ENCODE results near the gene CLDN9. TPM values are rescaled to one million over a fixed set of nuclear protein-coding genes. Genes with fewer than 3 reads are reported as not detected.

CLDN9 gene
- total and polyA plus RNA-seq, 2 donors = 0.19 to 0.98 TPM

- 97% methylated on average over 12 of the region's 12 CpGs for WGBS
- DNase-seq (ENCODE audit: low read depth in 6 of 9, low spot score in 9 of 9) = no peak
- H3K27me3 ChIP-seq (ENCODE audit: control insufficient read depth in 2 of 2, insufficient read depth in 1 of 2, low read length in 1 of 2) = peaks cover 10 to 58% of the 10 kb centered on the region in 2 donors
These were observed 11.4 kb upstream of the CLDN9 start for GRCh38 chr16:3001316-3001715.

GRCh38 chr16:3003582-3004270 is 9.0 kb upstream of the CLDN9 start:
- WGBS = 9% methylated on average over 58 of the region's 58 CpGs
- no peak overlapping the region for H3K27ac ChIP-seq (ENCODE audit: low read depth in 1 of 2, low read length in 1 of 2)
- peak; percentile 93 to 99 (median 97) for DNase-seq (ENCODE audit: low read depth in 6 of 9, low spot score in 9 of 9)
- peaks cover 0 to 4% of the 10 kb centered on the region in 2 donors for H3K9me3 ChIP-seq (ENCODE audit: control insufficient read depth in 2 of 2, insufficient read depth in 1 of 2, low read length in 1 of 2)
- peaks cover 10 to 61% of the 10 kb centered on the region in 2 donors for H3K27me3 ChIP-seq (ENCODE audit: control insufficient read depth in 2 of 2, insufficient read depth in 1 of 2, low read length in 1 of 2)
- no peaks in the 10 kb centered on the region for H3K36me3 ChIP-seq (ENCODE audit: control insufficient read depth in 2 of 2, insufficient read depth in 2 of 2, low read length in 1 of 2)
- H3K4me1 ChIP-seq (ENCODE audit: control insufficient read depth in 2 of 2, insufficient read depth in 2 of 2, low read length in 2 of 2) = peaks cover 23 to 39% of the 10 kb centered on the region in 2 donors
- peak overlapping the region in 1 of 2 donors; percentile 61 for H3K4me3 ChIP-seq (ENCODE audit: low read length in 2 of 2)

More at GRCh38 chr16:3001316-3001715, 11.4 kb upstream of the CLDN9 start:
- Histone ChIP-seq H3K4me3 (ENCODE audit: low read length in 2 of 2) (no peak overlapping the region), H3K36me3 (ENCODE audit: control insufficient read depth in 2 of 2, insufficient read depth in 2 of 2, low read length in 1 of 2) (no peaks in the 10 kb centered on the region), H3K9me3 (ENCODE audit: control insufficient read depth in 2 of 2, insufficient read depth in 1 of 2, low read length in 1 of 2) (no peaks in the 10 kb centered on the region), H3K27ac (ENCODE audit: low read depth in 1 of 2, low read length in 1 of 2) (no peak overlapping the region), H3K4me1 (ENCODE audit: control insufficient read depth in 2 of 2, insufficient read depth in 2 of 2, low read length in 2 of 2) (peaks cover 4 to 15% of the 10 kb centered on the region in 2 donors)

GRCh38 chr16:3004319-3004718 is 8.4 kb upstream of the CLDN9 start:
- Histone ChIP-seq H3K4me1 (ENCODE audit: control insufficient read depth in 2 of 2, insufficient read depth in 2 of 2, low read length in 2 of 2) (peaks cover 23 to 42% of the 10 kb centered on the region in 2 donors), H3K27ac (ENCODE audit: low read depth in 1 of 2, low read length in 1 of 2) (no peak overlapping the region), H3K36me3 (ENCODE audit: control insufficient read depth in 2 of 2, insufficient read depth in 2 of 2, low read length in 1 of 2) (no peaks in the 10 kb centered on the region), H3K9me3 (ENCODE audit: control insufficient read depth in 2 of 2, insufficient read depth in 1 of 2, low read length in 1 of 2) (peaks cover 0 to 4% of the 10 kb centered on the region in 2 donors), H3K27me3 (ENCODE audit: control insufficient read depth in 2 of 2, insufficient read depth in 1 of 2, low read length in 1 of 2) (peaks cover 7 to 62% of the 10 kb centered on the region in 2 donors), H3K4me3 (ENCODE audit: low read length in 2 of 2) (peak overlapping the region in 1 of 2 donors; percentile 61)
- DNase-seq (ENCODE audit: low read depth in 6 of 9, low spot score in 9 of 9) = no peak
- WGBS = under 1% methylated on average over 62 of the region's 67 CpGs

DNA sequence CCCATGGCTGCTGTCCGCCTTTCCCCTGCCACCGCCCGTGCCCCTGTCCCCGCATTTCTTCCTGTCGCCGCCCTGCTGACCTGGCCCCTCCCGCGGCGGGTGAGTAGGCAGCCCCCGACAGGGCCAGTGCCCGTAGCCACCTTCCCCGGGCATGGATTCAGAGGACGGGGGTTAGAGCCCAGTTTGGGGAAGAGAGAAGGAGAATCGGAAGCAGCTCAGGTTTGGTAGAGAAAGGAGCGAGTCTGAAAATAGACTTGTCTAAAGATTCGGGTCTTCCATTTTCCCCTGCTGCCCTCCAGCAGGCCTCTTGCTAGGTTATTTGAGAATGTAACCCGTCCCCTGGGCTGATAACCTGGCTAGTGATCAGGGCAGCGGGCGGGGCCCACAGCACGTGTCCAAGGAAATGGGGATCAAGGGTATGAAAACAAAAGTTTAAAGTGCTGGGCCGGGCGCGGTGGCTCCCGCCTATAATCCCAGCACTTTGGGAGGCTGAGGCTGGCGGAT is 7.9 kb upstream of the CLDN9 start:
- Histone ChIP-seq H3K4me1 (ENCODE audit: control insufficient read depth in 2 of 2, insufficient read depth in 2 of 2, low read length in 2 of 2) (peaks cover 23 to 42% of the 10 kb centered on the region in 2 donors), H3K4me3 (ENCODE audit: low read length in 2 of 2) (peak overlapping the region; percentile 24 to 61)
- no peak for DNase-seq (ENCODE audit: low read depth in 6 of 9, low spot score in 9 of 9)

GRCh38 chr16:3007059-3007956 is 5.4 kb upstream of the CLDN9 start:
- Histone ChIP-seq H3K9me3 (ENCODE audit: control insufficient read depth in 2 of 2, insufficient read depth in 1 of 2, low read length in 1 of 2) (peaks cover 0 to 14% of the 10 kb centered on the region in 2 donors), H3K4me1 (ENCODE audit: control insufficient read depth in 2 of 2, insufficient read depth in 2 of 2, low read length in 2 of 2) (peaks cover 23 to 52% of the 10 kb centered on the region in 2 donors), H3K36me3 (ENCODE audit: control insufficient read depth in 2 of 2, insufficient read depth in 2 of 2, low read length in 1 of 2) (no peaks in the 10 kb centered on the region), H3K27me3 (ENCODE audit: control insufficient read depth in 2 of 2, insufficient read depth in 1 of 2, low read length in 1 of 2) (peaks cover 12 to 65% of the 10 kb centered on the region in 2 donors), H3K27ac (ENCODE audit: low read depth in 1 of 2, low read length in 1 of 2) (peak overlapping the region in 1 of 2 donors; percentile 50), H3K4me3 (ENCODE audit: low read length in 2 of 2) (no peak overlapping the region)
- 25% methylated on average over 13 of the region's 13 CpGs for WGBS
- peak in 1 of 9 donors; percentile 56 for DNase-seq (ENCODE audit: low read depth in 6 of 9, low spot score in 9 of 9)

More for the DNA sequence above, 7.9 kb upstream of the CLDN9 start:
- Histone ChIP-seq H3K36me3 (ENCODE audit: control insufficient read depth in 2 of 2, insufficient read depth in 2 of 2, low read length in 1 of 2) (no peaks in the 10 kb centered on the region), H3K27me3 (ENCODE audit: control insufficient read depth in 2 of 2, insufficient read depth in 1 of 2, low read length in 1 of 2) (peaks cover 7 to 62% of the 10 kb centered on the region in 2 donors), H3K27ac (ENCODE audit: low read depth in 1 of 2, low read length in 1 of 2) (no peak overlapping the region), H3K9me3 (ENCODE audit: control insufficient read depth in 2 of 2, insufficient read depth in 1 of 2, low read length in 1 of 2) (peaks cover 0 to 4% of the 10 kb centered on the region in 2 donors)
- 28% methylated on average over 25 of the region's 25 CpGs for WGBS

- H3K9me3 ChIP-seq (ENCODE audit: control insufficient read depth in 2 of 2, insufficient read depth in 1 of 2, low read length in 1 of 2) = peaks cover 0 to 14% of the 10 kb centered on the region in 2 donors
- H3K36me3 ChIP-seq (ENCODE audit: control insufficient read depth in 2 of 2, insufficient read depth in 2 of 2, low read length in 1 of 2) = no peaks in the 10 kb centered on the region
- WGBS = 5% methylated on average over 17 of the region's 17 CpGs
- H3K27me3 ChIP-seq (ENCODE audit: control insufficient read depth in 2 of 2, insufficient read depth in 1 of 2, low read length in 1 of 2) = peaks cover 15 to 73% of the 10 kb centered on the region in 2 donors
- peak overlapping the region in 1 of 2 donors; percentile 36 for H3K27ac ChIP-seq (ENCODE audit: low read depth in 1 of 2, low read length in 1 of 2)
- DNase-seq (ENCODE audit: low read depth in 6 of 9, low spot score in 9 of 9) = peak in 1 of 9 donors; percentile 54
- H3K4me3 ChIP-seq (ENCODE audit: low read length in 2 of 2) = no peak overlapping the region
- H3K4me1 ChIP-seq (ENCODE audit: control insufficient read depth in 2 of 2, insufficient read depth in 2 of 2, low read length in 2 of 2) = peaks cover 25 to 61% of the 10 kb centered on the region in 2 donors
These were observed 4.6 kb upstream of the CLDN9 start for GRCh38 chr16:3007957-3008689.

- Histone ChIP-seq H3K9me3 (ENCODE audit: control insufficient read depth in 2 of 2, insufficient read depth in 1 of 2, low read length in 1 of 2) (peaks cover 0 to 14% of the 10 kb centered on the region in 2 donors), H3K4me1 (ENCODE audit: control insufficient read depth in 2 of 2, insufficient read depth in 2 of 2, low read length in 2 of 2) (peaks cover 25 to 59% of the 10 kb centered on the region in 2 donors), H3K27ac (ENCODE audit: low read depth in 1 of 2, low read length in 1 of 2) (no peak overlapping the region), H3K36me3 (ENCODE audit: control insufficient read depth in 2 of 2, insufficient read depth in 2 of 2, low read length in 1 of 2) (no peaks in the 10 kb centered on the region), H3K27me3 (ENCODE audit: control insufficient read depth in 2 of 2, insufficient read depth in 1 of 2, low read length in 1 of 2) (peaks cover 19 to 76% of the 10 kb centered on the region in 2 donors), H3K4me3 (ENCODE audit: low read length in 2 of 2) (no peak overlapping the region)
- DNase-seq (ENCODE audit: low read depth in 6 of 9, low spot score in 9 of 9) = no peak
- WGBS = 91% methylated on average over 4 of the region's 4 CpGs
These were observed 4.1 kb upstream of the CLDN9 start for GRCh38 chr16:3008690-3009037.

DNA sequence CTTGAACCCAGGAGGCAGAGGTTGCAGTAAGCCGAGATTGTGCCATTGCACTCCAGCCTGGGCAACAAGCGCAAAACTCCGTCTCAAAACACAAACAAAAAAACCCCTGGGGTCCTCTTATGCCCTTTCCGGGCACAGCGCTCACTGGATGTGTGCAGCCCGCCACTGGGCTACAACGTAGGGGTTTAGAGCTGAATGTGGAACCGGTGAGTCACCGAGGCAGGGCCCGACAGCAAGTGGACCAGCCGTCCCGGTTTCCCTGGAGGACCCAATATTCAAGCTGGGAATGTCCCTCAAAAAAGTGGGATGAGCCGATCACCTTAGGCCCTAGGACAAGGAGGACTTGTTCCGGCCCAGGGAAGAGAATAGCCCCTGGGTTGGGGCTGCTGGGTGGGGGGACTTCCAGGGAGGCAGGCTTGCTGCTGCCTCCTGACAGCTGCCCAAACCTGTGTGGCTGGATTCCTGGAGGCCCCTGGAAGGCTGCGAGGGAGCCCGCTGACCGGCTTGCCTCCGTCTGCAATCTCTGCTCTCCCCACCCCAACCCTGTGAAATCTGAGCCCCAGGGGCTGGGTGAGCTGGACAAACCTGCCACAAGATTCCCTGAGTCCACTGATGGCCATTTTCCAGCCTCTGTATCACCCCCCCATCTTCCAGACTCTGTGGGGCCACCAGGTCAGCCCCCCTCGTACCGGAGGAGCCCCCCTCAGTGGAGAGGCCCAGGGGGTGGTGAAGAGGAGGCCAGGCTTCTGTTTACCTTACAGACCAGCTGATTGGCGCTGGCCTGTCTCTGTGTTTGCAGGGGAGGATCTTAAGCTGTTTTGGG is 2.9 kb upstream of the CLDN9 start:
- Histone ChIP-seq H3K27ac (ENCODE audit: low read depth in 1 of 2, low read length in 1 of 2) (no peak overlapping the region), H3K27me3 (ENCODE audit: control insufficient read depth in 2 of 2, insufficient read depth in 1 of 2, low read length in 1 of 2) (peaks cover 20 to 85% of the 10 kb centered on the region in 2 donors), H3K9me3 (ENCODE audit: control insufficient read depth in 2 of 2, insufficient read depth in 1 of 2, low read length in 1 of 2) (peaks cover 0 to 14% of the 10 kb centered on the region in 2 donors), H3K4me1 (ENCODE audit: control insufficient read depth in 2 of 2, insufficient read depth in 2 of 2, low read length in 2 of 2) (peaks cover 24 to 58% of the 10 kb centered on the region in 2 donors), H3K36me3 (ENCODE audit: control insufficient read depth in 2 of 2, insufficient read depth in 2 of 2, low read length in 1 of 2) (no peaks in the 10 kb centered on the region), H3K4me3 (ENCODE audit: low read length in 2 of 2) (no peak overlapping the region)
- WGBS = 91% methylated on average over 21 of the region's 21 CpGs
- no peak for DNase-seq (ENCODE audit: low read depth in 6 of 9, low spot score in 9 of 9)
